ENCODE results near the gene BSND.

DNA sequence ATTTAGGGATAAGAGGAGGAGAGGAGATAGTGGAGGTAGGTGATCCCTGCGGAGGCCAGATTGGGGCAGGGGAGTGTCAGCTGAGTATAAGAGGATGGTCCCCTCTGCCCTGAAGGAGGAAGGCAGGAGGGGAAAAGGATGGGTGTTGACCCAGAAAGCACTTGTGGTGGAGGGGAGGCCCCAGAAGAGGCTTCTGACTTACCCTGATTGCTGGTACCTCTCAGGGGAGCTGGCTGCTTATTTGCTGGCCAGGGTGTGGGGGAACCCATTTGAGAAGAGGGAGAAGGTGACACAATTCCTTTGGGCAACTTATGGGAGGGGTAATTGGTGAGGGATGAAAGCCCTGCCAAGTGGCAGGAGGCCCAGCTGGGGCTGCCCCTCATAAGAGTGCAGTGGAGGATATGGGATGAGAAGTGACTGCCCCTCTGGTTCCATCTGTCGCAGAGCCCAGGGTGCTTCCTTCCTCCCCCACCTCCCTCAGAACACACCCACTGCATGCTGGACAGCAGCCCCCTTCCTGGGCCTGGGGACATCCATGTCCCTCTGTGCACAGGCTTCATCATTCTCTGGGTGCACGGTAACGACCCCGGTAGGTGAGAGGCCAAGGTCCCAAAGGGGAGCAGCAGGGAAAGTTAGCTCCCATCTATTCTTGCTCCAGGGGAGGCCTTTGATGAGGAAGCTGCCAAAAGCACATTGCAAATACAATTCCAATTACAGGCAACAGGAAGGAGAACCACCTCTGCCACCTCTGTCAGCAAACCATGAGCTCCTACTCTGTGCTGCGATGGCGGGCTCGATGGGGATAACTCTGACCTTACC, 39.2 kb downstream of the BSND start:
- TF ChIP-seq FOXK2 (IDR thresholded peaks at IDR 0.05) (no peak), NFRKB (IDR thresholded peaks at IDR 0.05) (no peak), BHLHE40 (IDR thresholded peaks at IDR 0.05; ENCODE audit: borderline replicate concordance) (no peak), SP1 (IDR thresholded peaks at IDR 0.05) (no peak), CTBP1 (IDR thresholded peaks at IDR 0.05; ENCODE audit: borderline replicate concordance) (no peak), FOXM1 (IDR thresholded peaks at IDR 0.05; ENCODE audit: borderline replicate concordance) (no peak), ZNF384 (IDR thresholded peaks at IDR 0.05) (no peak)
